DND-41 (cell line): ENCODE results near the gene EIF5.

Experiments used
- EZH2 ChIP-seq: IDR thresholded peaks from 3 replicates; pipeline ENCODE4 v1.6.1; 2012; ENCODE audit warnings: borderline replicate concordance, low read depth, mild to moderate bottlenecking, moderate library complexity, low read length, inconsistent platforms; ENCODE audit not compliant: severe bottlenecking
- TF ChIP-seq, protein P1 (sequence below): IDR thresholded peaks from 2 replicates; pipeline ENCODE4 v1.5.1; 2012; ENCODE audit warnings: borderline replicate concordance, low read length, moderate library complexity, mild to moderate bottlenecking; ENCODE audit not compliant: poor library complexity, severe bottlenecking; ENCODE audit errors: extremely low read depth

DNA sequence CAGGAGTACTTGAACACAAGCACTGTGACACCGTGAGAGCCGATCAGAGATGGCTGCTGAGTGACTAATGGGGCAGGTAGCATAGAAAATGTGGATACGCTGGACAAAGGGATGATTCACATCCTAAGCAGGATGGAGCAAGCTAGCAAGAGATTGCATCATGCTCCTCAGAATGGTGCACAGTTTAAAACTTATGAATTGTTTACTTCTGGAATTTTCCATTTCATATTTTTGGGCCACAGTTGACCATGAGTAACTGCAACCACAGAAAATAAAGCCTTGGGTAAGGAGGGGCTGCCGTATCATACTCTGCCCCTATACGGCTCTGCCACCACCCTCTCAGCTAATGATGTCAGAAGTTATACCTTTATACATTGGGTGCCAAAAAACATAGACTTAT is 27.8 kb downstream of the EIF5 start:
- TF ChIP-seq, protein P1, sequence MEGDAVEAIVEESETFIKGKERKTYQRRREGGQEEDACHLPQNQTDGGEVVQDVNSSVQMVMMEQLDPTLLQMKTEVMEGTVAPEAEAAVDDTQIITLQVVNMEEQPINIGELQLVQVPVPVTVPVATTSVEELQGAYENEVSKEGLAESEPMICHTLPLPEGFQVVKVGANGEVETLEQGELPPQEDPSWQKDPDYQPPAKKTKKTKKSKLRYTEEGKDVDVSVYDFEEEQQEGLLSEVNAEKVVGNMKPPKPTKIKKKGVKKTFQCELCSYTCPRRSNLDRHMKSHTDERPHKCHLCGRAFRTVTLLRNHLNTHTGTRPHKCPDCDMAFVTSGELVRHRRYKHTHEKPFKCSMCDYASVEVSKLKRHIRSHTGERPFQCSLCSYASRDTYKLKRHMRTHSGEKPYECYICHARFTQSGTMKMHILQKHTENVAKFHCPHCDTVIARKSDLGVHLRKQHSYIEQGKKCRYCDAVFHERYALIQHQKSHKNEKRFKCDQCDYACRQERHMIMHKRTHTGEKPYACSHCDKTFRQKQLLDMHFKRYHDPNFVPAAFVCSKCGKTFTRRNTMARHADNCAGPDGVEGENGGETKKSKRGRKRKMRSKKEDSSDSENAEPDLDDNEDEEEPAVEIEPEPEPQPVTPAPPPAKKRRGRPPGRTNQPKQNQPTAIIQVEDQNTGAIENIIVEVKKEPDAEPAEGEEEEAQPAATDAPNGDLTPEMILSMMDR: no peak
- TF ChIP-seq EZH2: no peak
